CD4-positive, alpha-beta T cell treated with Interleukin-6 at 100 ng/mL for 8 hours (primary cell): ENCODE measurements around the gene INAFM2.

ENCODE experiments used
- DNase-seq: peaks from one replicate; pipeline ENCODE4 v3.0.0-alpha.2; 2020; ENCODE audit warnings: mixed read lengths, low spot score

The INAFM2 gene

DNA sequence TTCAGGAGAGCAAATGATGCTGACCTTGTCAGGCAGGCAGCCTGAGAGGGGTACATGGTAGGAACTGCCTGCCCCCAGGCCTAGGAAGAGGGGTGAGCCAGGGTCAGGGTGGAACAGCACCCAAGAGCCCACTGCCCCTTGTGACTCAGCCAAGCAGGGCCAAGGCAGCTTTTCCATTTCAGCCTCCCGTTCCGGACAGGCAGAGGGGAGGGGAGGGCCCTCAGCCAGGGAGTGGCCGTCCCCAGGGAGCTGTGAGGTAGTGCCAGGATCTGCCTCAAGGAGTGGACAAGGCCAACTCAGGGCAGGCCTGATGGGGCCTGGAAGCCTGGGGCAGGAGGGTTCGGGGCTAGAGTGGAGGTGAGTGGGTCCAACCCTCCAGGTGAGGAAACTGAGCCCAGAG is 35.5 kb upstream of the INAFM2 start:
- no peak for DNase-seq

DNA sequence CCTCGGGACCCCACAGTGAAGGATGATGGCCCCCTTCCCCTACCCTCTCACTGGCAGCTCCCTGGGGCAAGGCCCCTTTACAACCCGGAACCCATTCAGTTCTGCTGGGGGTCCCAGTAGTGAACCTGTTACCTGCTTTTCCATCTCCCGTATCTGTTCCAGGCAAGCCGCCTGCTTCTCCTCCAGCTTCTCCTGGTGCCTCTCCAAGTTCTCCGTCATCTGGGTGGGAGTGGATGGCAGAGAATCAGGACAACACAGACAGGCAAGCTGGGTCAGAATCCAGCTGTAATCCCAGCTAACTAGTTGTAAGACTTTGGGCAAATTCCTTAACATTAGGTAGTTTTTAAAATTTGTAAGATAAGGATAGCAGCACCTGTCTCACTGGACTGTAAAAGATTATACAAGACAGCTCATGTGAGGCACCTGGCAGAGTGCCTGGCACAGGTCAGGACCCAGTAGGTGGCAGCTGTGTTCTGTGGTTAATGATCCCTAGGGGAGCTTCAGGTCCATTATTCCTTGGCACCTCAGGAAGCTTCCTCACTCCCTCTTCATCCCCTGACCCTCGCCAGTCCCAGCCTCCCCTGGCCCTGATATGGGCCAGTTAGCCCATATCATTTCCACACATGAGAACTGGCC is 34.2 kb upstream of the INAFM2 start:
- DNase-seq: no peak

DNA sequence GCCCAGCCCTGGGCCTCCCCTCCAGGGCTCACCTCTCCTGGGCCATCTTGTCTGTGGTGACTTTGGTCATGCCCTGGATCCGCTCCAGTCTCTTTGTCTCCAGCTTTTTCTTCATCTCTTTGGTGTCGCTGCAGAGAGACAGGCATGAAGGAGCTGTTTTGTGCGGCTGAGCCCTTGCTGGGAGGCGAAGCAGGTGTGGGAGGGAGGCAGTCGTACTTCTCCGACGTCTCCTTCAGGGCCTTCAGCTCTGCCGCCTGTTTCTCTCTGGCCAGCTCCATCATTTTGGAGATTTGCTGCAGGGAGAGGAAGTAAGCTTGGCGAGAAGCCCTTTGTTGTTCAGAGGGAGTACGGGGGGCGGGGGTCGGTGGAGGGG is 33.0 kb upstream of the INAFM2 start:
- DNase-seq: no peak

DNA sequence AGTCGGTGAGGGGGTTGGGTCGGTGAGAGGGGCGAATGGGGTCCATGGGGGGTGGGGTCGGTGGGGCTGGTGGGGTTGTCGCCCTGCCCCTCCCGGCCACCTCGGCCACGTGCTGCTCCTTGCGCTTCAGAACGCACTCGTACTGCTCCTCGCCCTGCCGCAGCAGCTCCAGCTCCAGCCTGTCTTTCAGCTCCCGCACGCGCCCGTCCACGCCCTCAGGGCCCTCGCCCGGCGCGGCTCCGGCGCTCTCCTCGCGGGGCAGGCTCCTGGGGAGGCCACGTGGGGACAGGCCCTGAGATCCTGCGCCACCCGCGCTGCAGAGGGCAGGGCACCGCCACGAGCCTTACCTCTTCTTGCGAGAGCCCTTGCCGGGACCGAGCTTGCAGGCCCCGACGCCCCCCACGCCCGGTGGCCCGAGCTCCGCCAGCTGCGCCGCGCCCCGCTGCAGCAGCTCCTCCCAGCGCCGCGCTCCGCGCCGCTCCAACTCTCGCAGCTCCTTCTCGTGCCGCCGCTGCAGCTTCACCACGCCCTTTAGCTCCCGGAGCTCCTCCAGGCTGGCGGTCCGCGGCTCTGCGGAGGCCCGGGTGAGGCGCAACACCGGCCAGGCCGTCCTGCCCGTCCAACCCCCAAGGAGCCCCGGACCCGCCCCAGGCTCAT is 32.4 kb upstream of the INAFM2 start:
- no peak for DNase-seq

DNA sequence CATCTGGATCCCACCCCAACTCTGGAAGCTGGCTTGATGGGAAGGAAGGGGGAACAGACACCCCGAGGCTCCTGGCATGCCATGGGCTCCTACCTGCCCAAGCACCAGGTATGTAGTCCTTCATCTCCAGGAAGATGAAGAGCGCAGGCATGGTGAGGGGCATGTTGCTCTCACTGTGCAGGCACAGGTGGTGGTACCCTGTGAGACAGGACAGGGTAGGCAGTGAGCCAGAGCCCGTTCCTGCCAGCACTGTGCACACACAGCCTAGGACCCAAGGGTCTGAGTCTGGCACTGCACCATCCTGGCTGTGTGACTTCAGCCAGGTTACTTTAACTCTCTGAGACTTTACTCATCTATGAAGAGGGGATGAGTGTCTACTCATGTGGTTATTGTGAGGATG is 31.2 kb upstream of the INAFM2 start:
- DNase-seq: no peak

DNA sequence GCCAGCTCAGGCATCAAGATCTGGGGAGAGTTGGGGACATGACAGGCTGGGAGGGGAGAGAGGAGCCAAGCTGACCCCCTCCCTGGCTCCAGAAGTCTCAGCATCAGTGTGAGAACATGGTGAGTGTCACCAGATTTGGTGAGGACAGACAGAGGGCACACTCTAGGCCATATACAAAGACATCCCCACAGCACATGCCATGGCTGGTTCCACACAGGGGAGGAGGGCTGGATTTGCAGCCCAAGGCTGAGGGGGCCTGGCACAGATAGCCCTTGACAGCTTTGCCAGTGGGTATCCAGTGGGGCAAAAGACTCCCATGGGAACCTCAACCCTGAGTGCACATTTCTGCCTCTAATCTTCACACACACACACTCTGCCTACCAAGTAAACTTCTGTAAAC is 30.5 kb upstream of the INAFM2 start:
- DNase-seq: no peak

DNA sequence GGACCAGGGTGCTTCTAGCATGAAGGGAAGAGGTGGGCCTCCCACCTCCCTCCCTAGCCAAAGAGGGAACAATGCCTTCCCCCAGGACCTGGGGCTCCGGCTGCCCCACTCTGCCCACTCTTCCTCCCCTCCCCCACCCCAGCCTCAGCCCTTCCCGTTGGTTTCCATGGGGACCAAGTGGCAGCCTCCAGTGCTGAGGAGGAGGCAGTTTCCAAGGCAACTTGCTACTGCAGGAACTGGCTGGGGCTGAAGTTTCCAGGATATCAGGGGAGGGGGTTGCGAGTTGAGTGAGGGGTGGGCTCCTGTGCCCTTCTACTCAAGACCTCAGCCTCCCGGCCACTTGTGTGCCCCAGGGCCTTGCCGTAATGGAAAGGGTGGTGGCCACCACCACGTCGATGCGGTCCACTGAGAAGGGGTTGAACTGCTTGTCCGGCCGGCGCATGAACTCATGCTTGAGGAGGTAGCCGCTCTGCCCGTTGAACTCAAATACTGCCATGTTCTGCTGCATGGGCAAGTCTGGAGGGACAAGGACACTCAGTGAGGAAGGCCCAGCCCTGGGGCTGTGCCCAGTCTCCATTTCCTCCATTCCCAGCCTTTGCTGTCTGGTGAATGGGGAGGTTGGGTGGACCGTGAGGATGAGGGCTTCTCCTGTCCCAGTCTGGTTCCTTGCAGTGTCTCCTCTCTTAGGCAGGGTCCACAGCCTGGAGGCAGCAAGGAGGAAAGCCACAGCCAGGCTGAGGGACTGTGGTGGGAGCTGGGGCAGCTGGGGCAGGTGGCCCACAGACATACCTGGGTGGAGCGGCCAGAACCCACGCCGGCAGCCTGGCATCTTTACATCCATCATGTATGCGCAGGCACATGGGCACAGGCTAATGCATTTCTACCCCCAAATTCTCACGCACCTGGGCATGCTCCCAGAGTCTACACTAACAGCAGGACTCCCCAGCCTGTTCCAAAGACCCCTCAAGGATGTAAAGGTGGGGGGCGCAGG is 29.3 kb upstream of the INAFM2 start:
- DNase-seq: no peak

DNA sequence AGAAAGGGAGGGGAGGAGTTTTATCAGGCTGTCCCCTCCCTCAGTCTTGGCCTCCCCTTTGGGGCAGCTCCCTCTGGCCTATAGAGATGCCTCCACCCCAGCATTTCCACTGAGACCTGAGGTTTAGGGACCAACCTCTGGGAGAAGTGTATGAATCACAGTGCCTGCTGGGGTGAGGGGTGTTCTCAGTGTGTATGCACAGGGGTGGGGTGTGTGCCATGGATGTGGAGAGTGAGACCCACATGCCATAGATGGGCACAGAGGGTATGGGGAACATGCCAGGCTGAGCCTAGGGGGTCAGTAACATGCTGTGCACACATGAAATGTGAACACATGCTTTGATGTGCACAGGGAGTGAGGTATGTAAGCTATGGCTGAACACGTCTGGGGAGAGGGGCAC is 28.2 kb upstream of the INAFM2 start:
- no peak for DNase-seq

DNA sequence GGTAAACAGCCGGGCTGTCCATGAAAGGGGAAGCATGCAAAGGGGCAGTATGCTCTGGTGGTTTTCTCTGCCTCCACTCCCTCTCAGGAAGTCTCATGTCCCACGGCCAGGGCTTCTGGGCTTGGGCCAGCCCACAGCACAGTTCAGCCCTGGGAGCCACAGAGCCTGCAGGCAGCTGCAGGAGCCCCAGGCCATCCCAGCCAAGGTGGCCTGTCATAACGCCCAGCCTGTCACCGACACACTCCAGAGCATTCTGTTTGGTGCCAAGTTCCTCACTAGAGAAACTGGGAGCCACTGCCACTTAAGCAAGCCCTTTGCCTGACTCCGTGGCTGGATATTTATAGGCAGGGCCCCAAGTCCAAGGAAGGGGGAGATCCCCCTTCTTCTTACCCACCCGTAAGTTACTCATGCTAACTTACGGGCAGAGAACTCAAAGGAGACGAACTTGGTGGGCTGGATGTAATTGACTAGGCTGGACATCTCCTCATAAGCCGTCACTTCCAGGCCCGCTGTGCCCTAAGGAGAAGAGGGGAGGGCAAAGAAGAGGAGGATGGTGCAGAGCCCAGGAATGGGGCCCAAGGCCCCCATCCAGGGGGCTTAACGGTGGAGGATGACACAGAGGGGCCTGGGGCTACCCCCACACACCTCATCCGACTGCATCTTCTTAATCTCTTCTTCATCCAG is 27.5 kb upstream of the INAFM2 start:
- DNase-seq: no peak

DNA sequence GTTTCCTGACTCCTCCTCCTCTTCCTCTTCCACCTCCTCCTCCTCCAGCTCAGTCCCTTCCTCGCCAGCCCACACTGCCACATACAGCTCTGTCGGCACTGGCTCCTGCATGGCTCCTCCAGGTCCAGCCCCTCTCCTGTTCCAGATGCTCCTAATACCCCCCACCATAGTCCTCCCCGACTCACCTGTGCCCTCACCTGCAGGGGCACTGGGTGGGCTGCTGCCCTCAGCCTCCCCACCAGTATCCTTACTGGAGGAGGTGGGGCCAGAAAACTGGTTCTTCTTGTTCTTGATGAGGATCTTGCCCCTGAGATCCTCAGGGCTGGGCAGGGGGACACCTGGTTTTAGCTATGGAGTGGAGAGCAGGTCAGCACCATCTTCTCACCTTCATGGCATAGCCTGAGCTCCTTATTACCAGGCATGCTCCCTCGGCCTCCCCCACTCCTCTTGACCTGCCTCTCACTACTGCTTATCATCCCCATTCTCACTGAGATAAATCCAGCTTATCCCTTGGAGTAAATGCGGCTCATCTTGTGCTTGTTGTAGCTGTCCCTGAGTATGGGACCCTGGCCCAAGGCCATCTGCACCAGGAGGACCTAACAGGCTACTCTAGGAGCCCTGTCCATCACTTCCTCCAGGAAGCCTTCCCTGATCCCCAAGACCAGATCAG is 26.8 kb upstream of the INAFM2 start:
- no peak for DNase-seq

DNA sequence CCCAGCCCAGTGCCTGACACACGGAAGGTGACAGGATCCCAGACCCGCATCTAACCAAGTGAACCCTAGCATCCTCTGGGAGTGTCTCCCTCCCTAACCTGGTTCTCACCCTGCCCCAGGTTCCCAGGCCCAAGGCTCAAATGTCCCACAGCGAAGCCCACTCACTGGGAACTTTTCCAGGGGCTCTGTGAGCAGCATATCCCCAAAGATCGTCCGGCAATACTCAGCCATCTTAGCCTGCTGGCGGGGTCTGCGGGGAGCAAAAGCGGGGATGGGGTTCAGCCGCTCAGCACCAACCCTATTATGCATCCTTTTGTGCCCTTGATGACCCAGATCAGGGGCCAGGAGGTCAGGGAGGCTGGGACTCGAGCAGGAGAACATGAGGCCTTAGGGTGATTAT is 26.1 kb upstream of the INAFM2 start:
- no peak for DNase-seq

DNA sequence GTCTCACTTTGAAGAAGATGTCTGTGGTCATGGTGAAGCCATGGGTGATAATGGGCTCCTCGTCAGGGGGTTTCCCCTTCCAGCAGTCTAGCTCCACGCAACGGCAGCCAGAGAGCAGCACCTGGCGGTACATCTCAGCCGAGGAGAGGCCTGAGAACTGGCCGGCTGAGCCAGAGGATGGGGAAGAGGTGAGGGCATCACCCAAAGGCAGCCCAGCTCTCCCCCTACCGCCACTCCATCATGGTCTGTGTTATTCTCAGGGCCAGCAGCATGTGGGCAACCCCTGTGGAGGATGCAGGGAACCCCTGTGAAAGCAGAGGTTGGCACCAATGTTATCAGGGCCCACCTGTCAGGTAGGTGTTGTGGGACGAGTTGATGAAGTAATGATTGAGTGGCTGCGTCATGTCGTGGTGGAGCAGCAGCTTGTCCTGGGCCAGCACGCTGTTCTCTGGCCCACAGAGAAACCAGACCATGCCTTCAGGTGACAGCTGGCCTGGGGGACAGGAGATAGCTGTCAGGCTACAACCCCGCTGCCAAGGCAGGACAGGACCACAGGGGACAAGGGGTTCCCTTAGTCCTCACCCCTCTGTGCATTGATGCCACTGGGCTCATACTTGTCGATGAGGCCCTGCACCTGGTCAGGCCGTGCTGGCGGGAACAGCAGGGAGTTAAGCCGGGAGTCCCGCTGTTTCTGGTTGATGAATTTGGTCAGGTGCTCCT is 25.1 kb upstream of the INAFM2 start:
- no peak for DNase-seq

DNA sequence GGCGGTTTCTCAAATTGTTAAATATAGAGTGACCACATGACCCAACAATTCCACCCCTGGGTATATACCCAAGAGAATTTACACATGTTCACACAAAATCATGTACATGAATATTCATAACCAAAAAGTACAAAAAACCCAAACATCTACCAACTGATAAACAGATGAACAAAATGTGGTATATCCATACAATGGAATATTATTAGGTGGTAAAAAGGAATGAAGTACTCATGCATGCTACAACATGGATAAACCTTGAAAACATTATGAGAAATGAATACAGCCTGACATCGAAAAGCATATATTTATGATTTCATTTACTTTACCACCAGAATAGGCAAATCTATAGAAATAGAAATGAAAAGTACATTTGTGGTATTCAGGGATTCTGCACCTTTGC is 23.1 kb upstream of the INAFM2 start:
- DNase-seq: no peak

DNA sequence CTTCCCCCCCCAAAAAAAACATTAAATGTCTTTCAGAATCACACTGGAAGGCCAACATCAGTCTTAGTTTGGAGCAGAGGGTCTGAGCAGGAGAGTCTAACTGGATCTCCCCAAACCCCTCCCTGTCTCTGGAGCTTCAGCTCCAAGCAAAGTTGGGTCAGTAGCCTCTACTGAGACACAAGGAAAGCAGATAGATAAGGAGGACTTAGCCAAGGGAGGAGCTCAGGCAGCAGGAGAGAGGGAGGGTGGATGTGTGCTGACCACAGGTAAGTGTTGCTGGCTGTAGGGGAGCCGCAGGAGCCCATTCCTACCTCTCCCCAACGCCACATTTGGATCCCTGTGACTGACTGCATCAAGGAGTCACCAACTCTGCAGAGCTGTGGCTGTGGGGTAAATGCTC is 22.7 kb upstream of the INAFM2 start:
- no peak for DNase-seq

DNA sequence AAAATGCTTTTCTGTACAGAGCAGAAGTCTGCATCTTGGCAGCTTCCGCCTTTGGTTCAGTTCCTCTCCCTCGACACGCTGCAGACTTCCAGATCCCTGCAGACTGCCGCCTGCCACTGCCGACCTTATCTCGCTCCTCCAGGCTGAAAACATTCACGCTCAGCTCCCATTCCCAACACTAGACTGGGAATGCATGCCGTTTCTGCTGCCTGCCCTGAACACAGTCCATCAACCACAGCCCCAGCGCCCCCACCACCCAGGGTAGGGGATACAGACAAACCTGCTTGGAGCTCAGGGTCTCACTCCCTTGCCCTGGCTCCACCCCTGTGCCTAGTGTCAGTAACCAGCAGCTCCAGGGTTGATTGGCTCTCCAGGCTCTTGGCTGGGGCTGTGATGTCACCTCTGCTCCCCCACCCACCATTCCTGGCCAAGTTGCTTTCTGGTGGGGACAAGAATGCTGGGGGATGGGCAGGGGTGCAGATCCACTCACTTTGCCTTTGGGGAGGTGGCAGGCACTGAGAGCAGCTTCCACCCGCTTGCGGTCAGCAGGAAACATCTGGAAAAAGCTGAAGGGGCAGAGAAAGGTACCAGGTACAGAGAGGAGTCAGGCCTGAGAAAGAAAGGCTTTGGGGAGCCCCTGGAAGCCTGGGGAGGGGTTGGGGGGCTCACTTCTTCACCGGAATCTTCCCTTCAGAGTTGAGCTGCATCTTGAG is 21.9 kb upstream of the INAFM2 start:
- DNase-seq: no peak

DNA sequence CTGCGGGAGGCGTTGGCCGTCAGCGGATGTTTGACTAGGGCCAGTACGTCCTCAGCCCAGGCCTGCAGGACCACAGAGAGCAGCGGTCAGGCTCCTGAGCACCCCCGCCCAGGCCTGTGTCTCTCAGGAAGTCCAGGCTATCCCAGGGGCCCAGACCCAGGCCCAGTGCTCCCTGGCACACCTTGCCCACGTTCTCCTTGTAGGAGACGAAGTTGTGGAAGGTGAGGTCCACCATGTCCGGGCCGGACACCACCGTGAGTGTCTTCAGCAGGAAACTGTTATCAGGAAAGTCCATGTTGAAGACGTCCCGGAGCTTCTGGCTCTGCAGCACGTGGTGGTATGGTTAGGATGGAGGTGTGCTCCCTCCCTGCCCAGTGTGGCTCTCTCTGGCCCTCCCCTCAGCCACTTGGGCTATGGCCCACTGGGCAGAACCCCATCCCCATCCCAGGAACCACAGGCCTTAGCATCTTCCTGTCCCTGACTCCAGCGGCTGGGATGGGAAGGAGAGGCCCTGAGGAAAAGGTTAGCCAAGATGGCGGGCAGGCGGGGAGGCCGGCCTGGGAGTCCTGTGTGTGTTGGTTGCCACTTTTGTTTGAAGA is 21.1 kb upstream of the INAFM2 start:
- no peak for DNase-seq

DNA sequence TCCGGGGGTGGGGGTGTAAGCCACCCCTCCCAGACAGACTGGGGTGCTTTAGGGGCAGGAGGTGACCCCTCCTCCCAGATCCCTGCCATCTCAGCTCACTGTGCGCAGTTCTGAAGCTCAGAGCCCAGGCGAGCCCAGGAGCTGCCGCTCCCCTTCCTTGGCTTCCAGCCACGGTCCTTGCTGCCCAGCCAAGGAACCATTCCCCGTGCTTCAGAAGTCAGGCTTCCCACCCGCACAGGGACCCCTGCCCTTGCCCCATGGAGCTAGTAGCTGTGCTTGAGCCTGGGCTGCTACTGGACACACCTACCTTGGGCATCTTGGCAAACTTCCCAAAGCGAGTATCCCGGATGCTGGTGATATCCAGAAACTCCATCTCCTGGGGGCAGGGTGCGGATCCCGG is 20.5 kb upstream of the INAFM2 start:
- DNase-seq: no peak

DNA sequence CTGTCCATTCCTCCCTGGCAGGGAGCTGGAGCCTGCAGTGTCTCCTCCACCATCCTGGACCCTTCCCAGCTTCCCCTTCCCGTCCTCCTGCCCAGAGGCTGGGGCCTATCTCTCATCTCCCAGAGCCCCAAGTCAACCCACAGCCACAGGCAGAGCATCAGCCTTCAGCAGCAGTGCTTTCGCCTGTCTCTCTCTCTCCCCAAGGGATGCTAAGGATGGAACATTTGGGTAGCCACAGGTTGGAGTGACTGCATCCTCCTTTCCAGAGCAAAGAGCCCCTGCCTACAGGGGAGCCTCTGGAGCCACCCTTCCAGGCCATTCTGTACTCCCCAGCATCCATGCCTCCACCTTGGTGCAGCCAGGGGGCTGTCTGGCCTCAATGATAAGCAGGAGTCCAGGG is 19.9 kb upstream of the INAFM2 start:
- no peak for DNase-seq

DNA sequence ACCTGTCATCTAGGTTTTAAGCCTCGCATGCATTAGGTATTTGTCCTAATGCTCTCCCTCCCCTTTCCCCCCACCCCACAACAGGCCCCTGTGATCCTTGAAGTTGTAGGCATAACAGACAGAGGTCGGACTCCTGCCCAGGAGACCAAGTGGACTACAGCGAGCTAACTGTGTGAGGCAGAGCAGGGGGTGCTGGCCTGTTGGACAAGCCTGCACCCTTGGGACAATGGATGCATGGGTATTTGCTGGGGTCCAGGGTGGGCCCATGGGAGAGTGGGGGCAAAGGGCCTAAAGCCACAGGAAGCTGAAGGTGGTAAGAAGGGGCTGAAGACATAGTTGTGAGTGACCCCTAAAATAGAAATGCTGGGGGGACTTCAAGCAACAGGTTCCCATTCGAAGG is 18.2 kb upstream of the INAFM2 start:
- DNase-seq: no peak

DNA sequence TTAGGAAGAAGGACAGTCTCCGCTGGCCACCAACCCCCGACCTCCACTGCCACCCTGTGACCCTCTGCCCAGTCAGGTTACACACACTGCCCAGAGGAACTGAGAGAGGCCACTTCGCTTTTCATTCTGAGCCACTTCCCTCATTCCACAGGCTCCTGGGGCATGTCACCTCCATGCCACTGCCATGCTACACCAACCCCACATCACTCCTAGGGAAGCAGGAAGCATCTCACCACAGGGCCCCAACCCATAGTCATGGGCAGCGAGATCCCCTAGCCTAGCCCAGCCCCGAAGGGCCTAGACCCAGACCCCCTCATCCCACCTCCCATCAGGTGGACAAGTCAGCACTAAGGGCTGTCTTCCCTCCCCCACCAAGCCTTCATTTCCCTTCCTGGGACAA is 17.1 kb upstream of the INAFM2 start:
- no peak for DNase-seq
